ENCODE data around the gene ATP6AP1. TPM values are rescaled to one million over a fixed set of nuclear protein-coding genes. Genes with fewer than 3 reads are reported as not detected.

The ATP6AP1 gene
- total and polyA plus RNA-seq, 5 experiments from 2014 or later = 51.9 to 111 (median 84.7) TPM

- Mint-ChIP-seq H3K4me3 (no peak overlapping the region), H3K9me3 (peaks cover 0 to 3% (median 0%) of the 10 kb centered on the region in 9 donors), H3K4me1 (no peaks in the 10 kb centered on the region), H3K27me3 (no peaks in the 10 kb centered on the region), H3K36me3 (peaks cover 0 to 24% (median 0%) of the 10 kb centered on the region in 3 donors), H3K27ac (no peak overlapping the region)
- DNase-seq (no peak), ATAC-seq (no peak)
- POLR2A ChIA-PET = interaction anchor here (1.0 kb wide), 1 partner anchor 10 kb away, joined by 3 read pairs; no protein-coding TSS in a partner anchor
Measured at GRCh38 chrX:154468217-154468616, 39.7 kb downstream of the ATP6AP1 start.

GRCh38 chrX:154469114-154469513 is 40.6 kb downstream of the ATP6AP1 start:
- Mint-ChIP-seq H3K36me3 (peaks cover 0 to 28% (median 0%) of the 10 kb centered on the region in 3 donors), H3K4me1 (peaks cover 0 to 1% (median 0%) of the 10 kb centered on the region in 4 donors), H3K9me3 (peaks cover 0 to 3% (median 0%) of the 10 kb centered on the region in 9 donors), H3K4me3 (no peak overlapping the region), H3K27ac (no peak overlapping the region), H3K27me3 (no peaks in the 10 kb centered on the region)
- DNase-seq (no peak), ATAC-seq (no peak)
- POLR2A ChIA-PET = interaction anchor here (1.0 kb wide), 1 partner anchor 9 kb away, joined by 3 read pairs; no protein-coding TSS in a partner anchor

GRCh38 chrX:154469880-154470279 is 41.4 kb downstream of the ATP6AP1 start:
- ATAC-seq = no peak
- Mint-ChIP-seq H3K4me1 (peaks cover 0 to 1% (median 0%) of the 10 kb centered on the region in 4 donors), H3K36me3 (peaks cover 0 to 28% (median 0%) of the 10 kb centered on the region in 3 donors), H3K27ac (peak overlapping the region in 1 of 10 donors; percentile 38), H3K27me3 (no peaks in the 10 kb centered on the region), H3K4me3 (no peak overlapping the region), H3K9me3 (peaks cover 0 to 3% (median 0%) of the 10 kb centered on the region in 9 donors)
- DNase-seq = no peak
- POLR2A ChIA-PET = no interaction called here

GRCh38 chrX:154470434-154470833 is 42.0 kb downstream of the ATP6AP1 start:
- H3K4me3 Mint-ChIP-seq = no peak overlapping the region
- H3K4me1 Mint-ChIP-seq = peaks cover 0 to 1% (median 0%) of the 10 kb centered on the region in 4 donors
- ATAC-seq = no peak
- peaks cover 0 to 28% (median 0%) of the 10 kb centered on the region in 3 donors for H3K36me3 Mint-ChIP-seq
- no peak overlapping the region for H3K27ac Mint-ChIP-seq
- H3K9me3 Mint-ChIP-seq = peaks cover 0 to 3% (median 0%) of the 10 kb centered on the region in 9 donors
- H3K27me3 Mint-ChIP-seq = no peaks in the 10 kb centered on the region
- POLR2A ChIA-PET = no interaction called here
- no peak for DNase-seq

GRCh38 chrX:154470914-154471568 is 42.6 kb downstream of the ATP6AP1 start:
- Mint-ChIP-seq H3K9me3 (peaks cover 0 to 3% (median 0%) of the 10 kb centered on the region in 9 donors), H3K4me1 (peaks cover 0 to 1% (median 0%) of the 10 kb centered on the region in 4 donors), H3K4me3 (no peak overlapping the region), H3K36me3 (peaks cover 0 to 28% (median 0%) of the 10 kb centered on the region in 3 donors), H3K27ac (peak overlapping the region in 1 of 10 donors; percentile 53), H3K27me3 (no peaks in the 10 kb centered on the region)
- DNase-seq (no peak), ATAC-seq (no peak)
- POLR2A ChIA-PET = no interaction called here

- H3K4me1 Mint-ChIP-seq = peaks cover under 1 to 7% (median 4%) of the 10 kb centered on the region in 4 donors
- DNase-seq (no peak), ATAC-seq (no peak)
- H3K27me3 Mint-ChIP-seq = no peaks in the 10 kb centered on the region
- no peak overlapping the region for H3K4me3 Mint-ChIP-seq
- H3K27ac Mint-ChIP-seq = peak overlapping the region in 1 of 10 donors; percentile 25
- H3K9me3 Mint-ChIP-seq = peaks cover 0 to 3% (median 0%) of the 10 kb centered on the region in 9 donors
- POLR2A ChIA-PET = interaction anchor here (0.9 kb wide), 1 partner anchor 26 kb away, joined by 3 read pairs; no protein-coding TSS in a partner anchor
- H3K36me3 Mint-ChIP-seq = peaks cover 0 to 26% (median 0%) of the 10 kb centered on the region in 3 donors
Measured at GRCh38 chrX:154471839-154472684, 43.6 kb downstream of the ATP6AP1 start.

GRCh38 chrX:154472685-154473632 is 44.5 kb downstream of the ATP6AP1 start:
- Mint-ChIP-seq H3K4me3 (no peak overlapping the region), H3K4me1 (peaks cover 1 to 16% (median 9%) of the 10 kb centered on the region in 4 donors), H3K36me3 (peaks cover 0 to 26% (median 0%) of the 10 kb centered on the region in 3 donors), H3K9me3 (peaks cover 0 to 3% (median 0%) of the 10 kb centered on the region in 9 donors), H3K27ac (peak overlapping the region in 2 of 10 donors; percentile 40 to 67), H3K27me3 (no peaks in the 10 kb centered on the region)
- POLR2A ChIA-PET = interaction anchor here (0.9 to 1.1 kb wide), 2 partner anchors 17 to 25 kb away, joined by 3 read pairs; partner anchors contain the start of gene SLC10A3
- ATAC-seq (no peak), DNase-seq (no peak)

GRCh38 chrX:154473683-154474082 is 45.2 kb downstream of the ATP6AP1 start:
- Mint-ChIP-seq H3K9me3 (peaks cover 0 to 3% (median 0%) of the 10 kb centered on the region in 9 donors), H3K4me1 (peaks cover 1 to 18% (median 10%) of the 10 kb centered on the region in 4 donors), H3K36me3 (peaks cover 0 to 26% (median 0%) of the 10 kb centered on the region in 3 donors), H3K4me3 (no peak overlapping the region), H3K27ac (peak overlapping the region in 2 of 10 donors; percentile 40 to 67), H3K27me3 (no peaks in the 10 kb centered on the region)
- no peak for ATAC-seq
- DNase-seq = no peak
- POLR2A ChIA-PET = interaction anchor here (1.1 kb wide), 1 partner anchor 16 kb away, joined by 3 read pairs; the partner anchor contains the start of gene SLC10A3

- H3K4me3 Mint-ChIP-seq = peak overlapping the region in 5 of 10 donors; percentile 11 to 70 (median 30)
- DNase-seq (no peak), ATAC-seq (no peak)
- H3K9me3 Mint-ChIP-seq = peaks cover 0 to 3% (median 0%) of the 10 kb centered on the region in 9 donors
- H3K36me3 Mint-ChIP-seq = peaks cover 0 to 10% (median 0%) of the 10 kb centered on the region in 3 donors
- peak overlapping the region in 6 of 10 donors; percentile 29 to 83 (median 58) for H3K27ac Mint-ChIP-seq
- POLR2A ChIA-PET = interaction anchor here (0.7 to 3.3 kb wide), 5 partner anchors 9 to 78 kb away, joined by 3 to 15 read pairs (median 5); partner anchors contain the start of genes PLXNA3, RPL10 and SLC10A3
- peaks cover 1 to 22% (median 18%) of the 10 kb centered on the region in 4 donors for H3K4me1 Mint-ChIP-seq
- H3K27me3 Mint-ChIP-seq = no peaks in the 10 kb centered on the region
Measured at GRCh38 chrX:154476821-154477220, 48.3 kb downstream of the ATP6AP1 start.

GRCh38 chrX:154477891-154478477 is 49.5 kb downstream of the ATP6AP1 start:
- H3K36me3 Mint-ChIP-seq = peaks cover 0 to 5% (median 0%) of the 10 kb centered on the region in 3 donors
- H3K9me3 Mint-ChIP-seq = peaks cover 0 to under 1% (median 0%) of the 10 kb centered on the region in 9 donors
- POLR2A ChIA-PET = interaction anchor here (0.8 to 3.3 kb wide), 7 partner anchors 9 to 533 kb away, joined by 3 to 15 read pairs (median 4); partner anchors contain the start of genes FAM3A, PLXNA3, RENBP and RPL10
- DNase-seq (no peak), ATAC-seq (no peak)
- no peaks in the 10 kb centered on the region for H3K27me3 Mint-ChIP-seq
- peaks cover 1 to 27% (median 19%) of the 10 kb centered on the region in 4 donors for H3K4me1 Mint-ChIP-seq
- H3K4me3 Mint-ChIP-seq = peak overlapping the region; percentile 79 to 91 (median 83)
- H3K27ac Mint-ChIP-seq = peak overlapping the region in 9 of 10 donors; percentile 60 to 93 (median 87)

Data from naive thymus-derived CD8-positive, alpha-beta T cell (primary cell).